ENCODE results near the gene PCDHB9. TPM values are rescaled to one million over a fixed set of nuclear protein-coding genes. Genes with fewer than 3 reads are reported as not detected.
"Not testable (repeated sequence)": the region's sequence is repeated elsewhere in the genome, so short reads cannot be mapped to it uniquely, and the experiment has no call there.

PCDHB9 gene
- total and polyA plus RNA-seq, 9 of the 15 experiments (the other 6 are each of a cell fraction or from before 2014, with no cell fraction given) = not detected

- TF ChIP-seq ZNF589 (CRISPR knock-in tag; IDR thresholded peaks at IDR 0.05; ENCODE audit: low read depth) = no peak
- TF ChIP-seq RERE (CRISPR knock-in tag; IDR thresholded peaks at IDR 0.05; ENCODE audit: borderline replicate concordance) = no peak
- TF ChIP-seq STAT6 (CRISPR knock-in tag; IDR thresholded peaks at IDR 0.05) = no peak
- no peak for TF ChIP-seq SNAPC5 (CRISPR knock-in tag; IDR thresholded peaks at IDR 0.05)
These were observed 4.7 kb upstream of the PCDHB9 start, which contains the start of gene PCDHB16 (continued) for GRCh38 chr5:141182248-141182647.

- BruUV-seq (replicated peaks); H3K27ac ChIP-seq (ENCODE audit: extremely low read depth, low read depth, low read length); H3K4me3 ChIP-seq; POLR2A ChIA-PET; H3K4me2 ChIP-seq (ENCODE audit: insufficient read depth, low read length); H4K20me1 ChIP-seq (replicated peaks; ENCODE audit: control insufficient read depth, insufficient read depth, low read length); H3K4me1 ChIP-seq (replicated peaks in 1 of 2; ENCODE audit: control insufficient read depth in 2 of 2, insufficient read depth in 2 of 2, low read length in 2 of 2); H3K9me3 ChIP-seq (replicated peaks; ENCODE audit: control insufficient read depth, insufficient read depth, low read depth, low read length); DNase-seq (ENCODE audit: extremely low read depth in 1 of 4, low spot score in 3 of 4); H3K79me2 ChIP-seq (ENCODE audit: control insufficient read depth, insufficient read depth, low read length); H2AFZ ChIP-seq (ENCODE audit: low read depth, low read length); H3K9ac ChIP-seq (ENCODE audit: insufficient read depth in 1 of 2, low read depth in 2 of 2, low read length in 2 of 2); ATAC-seq; H3K36me3 ChIP-seq (ENCODE audit: control insufficient read depth, insufficient read depth, low read length); H3K27me3 ChIP-seq (ENCODE audit: control insufficient read depth in 2 of 2, insufficient read depth in 2 of 2, low read length in 2 of 2); H3K9me1 ChIP-seq (ENCODE audit: control insufficient read depth, insufficient read depth, low read length); CTCF ChIA-PET (ENCODE audit: low intra/inter-chr PET ratio); FAIRE-seq; intact Hi-C loops (cut with micrococcal nuclease); in situ Hi-C loops (cut with MboI): not testable (repeated sequence)
- WGBS (ENCODE audit: insufficient coverage, low coverage, missing lambda C conversion rate) = 3% methylated on average over 21 of the region's 69 CpGs
These were observed 2.7 kb upstream of the PCDHB9 start for GRCh38 chr5:141184117-141184855.

- POLR2A ChIA-PET; FAIRE-seq; H3K4me2 ChIP-seq (ENCODE audit: insufficient read depth, low read length); H3K36me3 ChIP-seq (ENCODE audit: control insufficient read depth, insufficient read depth, low read length); H3K9me3 ChIP-seq (replicated peaks; ENCODE audit: control insufficient read depth, insufficient read depth, low read depth, low read length); H3K9ac ChIP-seq (ENCODE audit: insufficient read depth in 1 of 2, low read depth in 2 of 2, low read length in 2 of 2); intact Hi-C loops (cut with micrococcal nuclease); in situ Hi-C loops (cut with MboI); DNase-seq (ENCODE audit: extremely low read depth in 1 of 4, low spot score in 3 of 4); BruUV-seq (replicated peaks); H3K9me1 ChIP-seq (ENCODE audit: control insufficient read depth, insufficient read depth, low read length); H3K27ac ChIP-seq (ENCODE audit: extremely low read depth, low read depth, low read length); H3K27me3 ChIP-seq (ENCODE audit: control insufficient read depth in 2 of 2, insufficient read depth in 2 of 2, low read length in 2 of 2); H4K20me1 ChIP-seq (replicated peaks; ENCODE audit: control insufficient read depth, insufficient read depth, low read length); H3K4me1 ChIP-seq (replicated peaks in 1 of 2; ENCODE audit: control insufficient read depth in 2 of 2, insufficient read depth in 2 of 2, low read length in 2 of 2); ATAC-seq; H2AFZ ChIP-seq (ENCODE audit: low read depth, low read length); CTCF ChIA-PET (ENCODE audit: low intra/inter-chr PET ratio); H3K4me3 ChIP-seq; H3K79me2 ChIP-seq (ENCODE audit: control insufficient read depth, insufficient read depth, low read length): not testable (repeated sequence)
- WGBS (ENCODE audit: insufficient coverage, low coverage, missing lambda C conversion rate) = 7% methylated on average over 2 of the region's 37 CpGs
These were observed 1.7 kb downstream of the PCDHB9 start for GRCh38 chr5:141188682-141189081.
